GM12878 (cell line): ENCODE data around the gene SNRPA. TPM values are rescaled to one million over a fixed set of nuclear protein-coding genes. Genes with fewer than 3 reads are reported as not detected.
"Not testable (repeated sequence)": the region's sequence is repeated elsewhere in the genome, so short reads cannot be mapped to it uniquely, and the experiment has no call there.

Source experiments
- ATAC-seq: fragments of 200-7000 bp; cut with Tn5 transposase; 3 replicates; pipeline ENCODE4 v1.9.1; 2020; ENCODE audit warnings: mild to moderate bottlenecking, moderate library complexity
- BruUV-seq: library from RNA; stranded (reverse); fragments of 400-500 nt; replicated peaks from 2 replicates; lab custom pipeline; 2021; lab: Mats Ljungman, UMichigan
- CTCF ChIA-PET: fragments of 300-600 bp; sonication (Branson Sonifier 250); formaldehyde crosslinking; extraction: SDS; loops from one replicate; lab custom pipeline; 2021; ENCODE audit warnings: inconsistent platforms; lab: Yijun Ruan, JAX
- POLR2A ChIA-PET: fragments of 350-600 bp; formaldehyde crosslinking; extraction: SDS; loops from one replicate; lab custom pipeline; 2021; ENCODE audit warnings: inconsistent platforms; lab: Charles Lee
- RAD21 ChIA-PET: fragments of 300-600 bp; sonication (Branson Sonifier 250); formaldehyde crosslinking; loops from one replicate; lab custom pipeline; 2023; ENCODE audit warnings: antibody characterized with exemption; ENCODE audit not compliant: unreplicated experiment; lab: Charles Lee
- SMC1A ChIA-PET: fragments of 300-600 bp; sonication (Branson Sonifier 250); formaldehyde crosslinking; loops from one replicate; lab custom pipeline; 2023; ENCODE audit not compliant: unreplicated experiment, uncharacterized antibody; lab: Charles Lee
- DNase-seq: peaks from one replicate; pipeline ENCODE4 v3.0.0-alpha.2; 2011; ENCODE audit warnings: low read depth, low spot score
- FAIRE-seq: peaks from 3 replicates; lab custom pipeline; 2011; peaks lifted over from hg19 to GRCh38; lab: Jason Lieb, UNC
- H2AFZ ChIP-seq: 2 replicates; pipeline ENCODE4 v1.6.0; 2011; ENCODE audit warnings: low read depth, low read length, control low read depth; ENCODE audit not compliant: control insufficient read depth
- H3K27ac ChIP-seq: 2 replicates; pipeline ENCODE4 v1.5.1; 2011; ENCODE audit warnings: control low read depth; ENCODE audit not compliant: control insufficient read depth, insufficient read depth
- H3K27me3 ChIP-seq, 2 experiments: replicated peaks in 1 of 2; 2 replicates each; pipeline versions ENCODE4 v1.6.0 to v1.6.1; 2011; ENCODE audit warnings: low read length in 1 of 2; ENCODE audit not compliant: control insufficient read depth in 2 of 2, insufficient read depth in 2 of 2
- H3K36me3 ChIP-seq, 2 experiments: 2 replicates each; pipeline ENCODE4 v1.5.1; 2011; ENCODE audit warnings: low read length in 1 of 2; ENCODE audit not compliant: control insufficient read depth in 2 of 2, insufficient read depth in 2 of 2
- H3K4me1 ChIP-seq: 2 replicates; pipeline ENCODE4 v1.6.1; 2011; ENCODE audit warnings: mild to moderate bottlenecking, low read length, moderate library complexity, mixed read lengths; ENCODE audit not compliant: control insufficient read depth, insufficient read depth
- H3K4me2 ChIP-seq: 2 replicates; pipeline ENCODE4 v1.6.0; 2011; ENCODE audit warnings: control low read depth; ENCODE audit not compliant: control insufficient read depth, insufficient read depth
- H3K4me3 ChIP-seq: fragments of 200-600 bp; sonication (generic); 2 replicates; pipeline ENCODE4 v1.5.1; 2016
- H3K79me2 ChIP-seq: 2 replicates; pipeline ENCODE4 v1.6.0; 2011; ENCODE audit warnings: low read length; ENCODE audit not compliant: control insufficient read depth, insufficient read depth
- H3K9ac ChIP-seq: 2 replicates; pipeline ENCODE4 v1.8.0; 2011; ENCODE audit warnings: low read length, control low read depth, mixed read lengths; ENCODE audit not compliant: control insufficient read depth, insufficient read depth
- H3K9me3 ChIP-seq: replicated peaks from 3 replicates; pipeline ENCODE4 v1.5.1; 2011; ENCODE audit warnings: mild to moderate bottlenecking, low read length; ENCODE audit not compliant: control insufficient read depth, insufficient read depth
- H4K20me1 ChIP-seq: 2 replicates; pipeline ENCODE4 v1.6.0; 2011; ENCODE audit not compliant: control insufficient read depth, insufficient read depth
- HCFC1 ChIP-seq: fragments of 150-350 bp; IDR thresholded peaks from 2 replicates; pipeline ENCODE4 v1.6.1; 2014; ENCODE audit warnings: low read length
- MTA3 ChIP-seq: IDR thresholded peaks from 2 replicates; pipeline ENCODE4 v1.6.1; 2012; ENCODE audit warnings: low read length, inconsistent platforms, borderline replicate concordance
- MXI1 ChIP-seq: fragments of 150-350 bp; IDR thresholded peaks from 2 replicates; pipeline ENCODE4 v1.6.1; 2011; ENCODE audit warnings: low read depth, mild to moderate bottlenecking, inconsistent platforms, low read length, improper control_type of control experiment
- POLR2A ChIP-seq: IDR thresholded peaks from 2 replicates; pipeline ENCODE4 v1.6.1; 2011; ENCODE audit warnings: low read depth, mild to moderate bottlenecking, low read length
- SMARCA5 ChIP-seq: fragments of 450-650 bp; IDR thresholded peaks from 2 replicates; pipeline ENCODE4 v1.6.1; 2017; ENCODE audit warnings: mild to moderate bottlenecking
- ZBED1 ChIP-seq: IDR thresholded peaks from 2 replicates; pipeline ENCODE4 v1.6.1; 2016; ENCODE audit warnings: borderline replicate concordance
- WGBS: methylation state at CpG from one replicate; pipeline ENCODE4 v1.1.6; 2016; ENCODE audit warnings: low lambda C conversion rate; ENCODE audit not compliant: insufficient replicate concordance, insufficient coverage; ENCODE audit errors: missing lambda C conversion rate; 5-methylcytosine and 5-hydroxymethylcytosine counted together
- in situ Hi-C: fragments of 300-500 bp; cut with MboI; formaldehyde crosslinking; loops from 9 replicates; pipeline ENCODE4 v1.14.3; 2018; ENCODE audit warnings: mixed read lengths
- intact Hi-C: fragments of 100-400 bp; cut with micrococcal nuclease; formaldehyde crosslinking; loops from one replicate; pipeline ENCODE4 v1.14.2; 2022; ENCODE audit not compliant: unreplicated experiment
- polyA plus RNA-seq, 11 experiments: library from polyadenylated mRNA; depleted of rRNA in 4 of 11; unstranded in 6 of 11; stranded (reverse) in 5 of 11; fragments of >200 nt; fragmentation: Nextera tagmentation in 4 of 11; fragmentation: Illumina TruSeq in 1 of 11; extraction: Ambion mirVana in 4 of 11; extraction: Trizol in 1 of 11; gene quantifications; 1 replicate in 1 of 11; 2 replicates in 10 of 11; pipeline versions ENCODE4 v1.2.1 to v1.2.3, GENCODE V29; 2011 to 2016; ENCODE audit warnings: inconsistent platforms in 2 of 11, missing spikeins in 2 of 11, low read depth in 1 of 11
- total RNA-seq, 4 experiments: library from RNA; depleted of rRNA in 3 of 4; stranded (reverse); fragments of >200 nt in 3 of 4; fragmentation: Illumina TruSeq in 1 of 4; extraction: Trizol in 1 of 4; gene quantifications; 2 replicates each; pipeline versions ENCODE4 v1.2.1 to v1.2.3, GENCODE V29; 2013 to 2021

The SNRPA gene
- total and polyA plus RNA-seq, 10 of the 15 experiments (the other 5 are each of a cell fraction or from before 2014, with no cell fraction given): 14.8 to 299 (median 202) TPM

DNA sequence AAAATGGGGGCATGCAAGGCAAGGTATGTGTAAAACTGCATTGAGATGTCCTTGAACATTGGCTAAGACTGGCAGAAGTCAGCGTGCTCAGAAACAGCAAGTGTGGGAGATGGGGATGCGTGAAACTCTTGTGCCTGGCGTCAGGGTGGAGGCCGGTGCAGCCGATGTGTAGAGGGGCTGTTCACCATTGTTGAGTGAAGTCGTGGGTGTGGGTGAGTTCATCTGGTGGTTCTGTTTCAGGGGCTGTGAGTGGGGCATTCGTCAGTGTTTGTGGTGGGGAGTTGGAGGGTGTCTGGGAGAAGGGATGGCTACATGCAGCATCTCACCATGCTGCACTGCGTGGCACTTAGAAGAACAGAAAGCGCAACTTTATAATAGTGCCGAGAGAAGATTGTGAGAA is 13.0 kb downstream of the SNRPA start:
- ChIA-PET SMC1A (interaction anchor here (1.3 kb wide), 1 partner anchor 10 kb away, joined by 3 read pairs; no protein-coding TSS in a partner anchor), POLR2A (no interaction called here)
- WGBS: 88% methylated on average over 10 of the region's 10 CpGs

DNA sequence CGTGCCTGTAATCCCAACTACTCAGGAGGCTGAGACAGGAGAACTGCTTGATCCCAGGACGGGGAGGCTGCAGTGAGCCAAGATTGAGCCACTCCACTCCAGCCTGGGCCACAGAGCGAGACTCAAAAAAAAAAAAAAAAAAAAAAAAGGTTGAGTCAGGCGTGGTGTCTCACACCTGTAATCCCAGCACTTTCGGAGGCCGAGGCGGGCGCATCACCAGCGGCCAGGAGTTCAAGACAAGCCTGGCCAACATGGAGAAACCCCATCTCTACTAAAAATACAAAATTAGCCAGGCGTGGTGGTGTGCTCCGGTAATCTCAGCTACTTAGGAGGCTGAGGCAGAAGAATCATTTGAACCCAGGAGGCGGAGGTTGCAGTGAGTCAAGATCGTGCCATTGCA is 15.4 kb downstream of the SNRPA start:
- H4K20me1 ChIP-seq, BruUV-seq, H3K9me3 ChIP-seq, H3K27me3 ChIP-seq, H3K4me1 ChIP-seq, in situ Hi-C loops, SMC1A ChIA-PET, intact Hi-C loops, ATAC-seq, DNase-seq, CTCF ChIA-PET, H2AFZ ChIP-seq, H3K4me2 ChIP-seq, RAD21 ChIA-PET, H3K27ac ChIP-seq, POLR2A ChIA-PET, H3K4me3 ChIP-seq, FAIRE-seq, H3K9ac ChIP-seq, H3K79me2 ChIP-seq: not testable (repeated sequence)
- 95% methylated on average over 13 of the region's 13 CpGs for WGBS
- 0 out of 2 replicates have a peak, but pooled peaks have one; percentile 1 for TF ChIP-seq ZBED1
- H3K36me3 ChIP-seq: peaks cover 36 to 40% of the 10 kb centered on the region in 2 experiments; a peak in 3 of 4 replicates

More for the DNA sequence above, 13.0 kb downstream of the SNRPA start:
- Histone ChIP-seq H3K4me3 (no peak overlapping the region), H4K20me1 (peaks cover 3% of the 10 kb centered on the region), H3K9ac (no peak overlapping the region), H3K36me3 (peaks cover 52 to 60% of the 10 kb centered on the region in 2 experiments), H3K4me1 (no peaks in the 10 kb centered on the region), H3K9me3 (no peaks in the 10 kb centered on the region), H2AFZ (no peak overlapping the region), H3K79me2 (peaks cover 5% of the 10 kb centered on the region), H3K27me3 (no peaks in the 10 kb centered on the region), H3K4me2 (no peak overlapping the region), H3K27ac (no peak overlapping the region)
- ATAC-seq (no peak), DNase-seq (no peak), FAIRE-seq (no peak)
- intact Hi-C loops: no loop called here
- in situ Hi-C loops: no loop called here
- no TSS peak for BruUV-seq
- TF ChIP-seq MXI1: no peak
- no peak for TF ChIP-seq HCFC1
- peak; percentile 38 for TF ChIP-seq POLR2A
- TF ChIP-seq MTA3: no peak
- no peak for TF ChIP-seq SMARCA5
- CTCF ChIA-PET: no interaction called here
- RAD21 ChIA-PET: no interaction called here
